Osteoblast (primary cell): ENCODE results near the gene SLFN5. TPM values are rescaled to one million over a fixed set of nuclear protein-coding genes. Genes with fewer than 3 reads are reported as not detected.

Experiments
- DNase-seq: peaks from one replicate; pipeline ENCODE4 v3.0.0; 2011; ENCODE audit warnings: low spot score, mixed read lengths; ENCODE audit not compliant: insufficient read length; ENCODE audit errors: missing footprints
- H2AFZ ChIP-seq: 2 replicates; pipeline ENCODE4 v1.6.0; 2011; ENCODE audit warnings: mild to moderate bottlenecking, low read length
- H3K27ac ChIP-seq: 2 replicates; pipeline ENCODE4 v1.5.1; 2011; ENCODE audit warnings: mild to moderate bottlenecking, low read depth, low read length, moderate library complexity
- H3K27me3 ChIP-seq: 2 replicates; pipeline ENCODE4 v1.6.0; 2012; ENCODE audit warnings: mild to moderate bottlenecking, control low read depth, inconsistent platforms, low read length, moderate library complexity; ENCODE audit not compliant: insufficient read depth
- H3K36me3 ChIP-seq: 2 replicates; pipeline ENCODE4 v1.5.1; 2011; ENCODE audit warnings: mild to moderate bottlenecking, low read length, control low read depth, moderate library complexity; ENCODE audit not compliant: insufficient read depth
- H3K4me1 ChIP-seq: 2 replicates; pipeline ENCODE4 v1.5.1; 2011; ENCODE audit warnings: mild to moderate bottlenecking, low read length, control low read depth, moderate library complexity; ENCODE audit not compliant: insufficient read depth
- H3K4me2 ChIP-seq: 2 replicates; pipeline ENCODE4 v1.6.0; 2011; ENCODE audit warnings: mild to moderate bottlenecking, low read length; ENCODE audit not compliant: insufficient read depth
- H3K4me3 ChIP-seq: fragments of 200-600 bp; sonication (generic); 3 replicates; pipeline ENCODE4 v1.5.1; 2012; ENCODE audit warnings: mild to moderate bottlenecking, low read length, inconsistent platforms; ENCODE audit not compliant: insufficient read depth
- H3K79me2 ChIP-seq: 2 replicates; pipeline ENCODE4 v1.6.0; 2012; ENCODE audit warnings: mild to moderate bottlenecking, low read length, control low read depth, inconsistent platforms; ENCODE audit not compliant: insufficient read depth
- H3K9me3 ChIP-seq: 2 replicates; pipeline ENCODE4 v1.5.1; 2011; ENCODE audit warnings: low read depth, low read length, control low read depth
- H4K20me1 ChIP-seq: 2 replicates; pipeline ENCODE4 v1.6.0; 2012; ENCODE audit warnings: mild to moderate bottlenecking, low read length, control low read depth; ENCODE audit not compliant: insufficient read depth
- total RNA-seq: library from RNA; depleted of rRNA; stranded (reverse); fragments of >200 nt; gene quantifications from 2 replicates; pipeline ENCODE4 v1.2.3, GENCODE V29; 2012
- TF ChIP-seq, protein P1 (sequence below): IDR thresholded peaks from 2 replicates; pipeline ENCODE4 v1.5.1; 2011; ENCODE audit warnings: mild to moderate bottlenecking, low read depth, low read length, moderate library complexity; ENCODE audit errors: extremely low read depth

Gene SLFN5
- total RNA-seq, 1 donor = 211 TPM

DNA sequence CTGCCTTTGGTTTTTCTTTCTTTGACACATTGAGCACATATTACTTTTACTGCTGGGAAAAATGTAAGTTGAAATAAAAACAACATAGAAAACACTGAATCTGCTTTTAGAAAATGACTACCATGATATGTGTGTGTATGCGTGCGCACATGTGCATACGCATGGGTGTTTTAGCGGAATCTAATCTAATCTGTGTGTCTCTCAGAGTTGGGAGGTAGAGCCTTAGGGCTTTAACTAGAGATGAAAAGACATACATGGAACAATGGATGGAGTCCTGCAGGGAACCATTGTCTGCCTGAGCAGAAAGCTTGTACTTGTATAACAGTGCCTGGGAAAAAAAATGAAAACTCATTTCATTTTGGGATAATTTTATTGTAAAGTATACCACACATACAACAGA is 12.4 kb downstream of the SLFN5 start:
- Histone ChIP-seq H3K4me3 (no peak overlapping the region), H3K4me2 (no peak overlapping the region), H3K27ac (no peak overlapping the region), H3K27me3 (no peaks in the 10 kb centered on the region), H3K79me2 (peaks cover 74% of the 10 kb centered on the region), H3K36me3 (peaks cover 20% of the 10 kb centered on the region), H3K4me1 (peaks cover 28% of the 10 kb centered on the region), H3K9me3 (no peaks in the 10 kb centered on the region), H2AFZ (no peak overlapping the region), H4K20me1 (peaks cover 49% of the 10 kb centered on the region)
- no peak for DNase-seq
- TF ChIP-seq, protein P1, sequence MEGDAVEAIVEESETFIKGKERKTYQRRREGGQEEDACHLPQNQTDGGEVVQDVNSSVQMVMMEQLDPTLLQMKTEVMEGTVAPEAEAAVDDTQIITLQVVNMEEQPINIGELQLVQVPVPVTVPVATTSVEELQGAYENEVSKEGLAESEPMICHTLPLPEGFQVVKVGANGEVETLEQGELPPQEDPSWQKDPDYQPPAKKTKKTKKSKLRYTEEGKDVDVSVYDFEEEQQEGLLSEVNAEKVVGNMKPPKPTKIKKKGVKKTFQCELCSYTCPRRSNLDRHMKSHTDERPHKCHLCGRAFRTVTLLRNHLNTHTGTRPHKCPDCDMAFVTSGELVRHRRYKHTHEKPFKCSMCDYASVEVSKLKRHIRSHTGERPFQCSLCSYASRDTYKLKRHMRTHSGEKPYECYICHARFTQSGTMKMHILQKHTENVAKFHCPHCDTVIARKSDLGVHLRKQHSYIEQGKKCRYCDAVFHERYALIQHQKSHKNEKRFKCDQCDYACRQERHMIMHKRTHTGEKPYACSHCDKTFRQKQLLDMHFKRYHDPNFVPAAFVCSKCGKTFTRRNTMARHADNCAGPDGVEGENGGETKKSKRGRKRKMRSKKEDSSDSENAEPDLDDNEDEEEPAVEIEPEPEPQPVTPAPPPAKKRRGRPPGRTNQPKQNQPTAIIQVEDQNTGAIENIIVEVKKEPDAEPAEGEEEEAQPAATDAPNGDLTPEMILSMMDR = no peak

DNA sequence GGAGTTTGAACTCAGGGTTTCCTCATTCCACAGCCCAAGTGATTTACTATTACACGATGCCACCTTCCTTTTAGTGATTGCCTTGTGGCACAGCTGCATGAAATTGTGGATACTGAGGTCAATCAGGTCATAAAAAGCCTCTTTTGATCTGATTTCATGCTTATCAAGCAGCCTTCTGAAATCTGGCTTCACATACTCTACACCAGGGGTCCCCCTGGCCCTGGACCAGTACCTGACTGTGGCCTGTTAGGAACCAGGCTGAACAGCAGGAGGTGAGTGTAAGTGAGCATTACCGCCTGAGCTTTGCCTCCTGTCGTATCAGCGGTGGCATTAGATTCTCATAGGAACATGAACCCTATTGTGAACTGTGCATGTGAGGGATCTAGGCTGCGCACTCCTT is 13.8 kb downstream of the SLFN5 start:
- TF ChIP-seq, protein P1 = no peak
- DNase-seq = no peak
- H3K36me3 ChIP-seq = peaks cover 31% of the 10 kb centered on the region
- no peak overlapping the region for H3K4me2 ChIP-seq
- peaks cover 51% of the 10 kb centered on the region for H4K20me1 ChIP-seq
- peaks cover 69% of the 10 kb centered on the region for H3K79me2 ChIP-seq
- no peak overlapping the region for H3K27ac ChIP-seq
- H2AFZ ChIP-seq = no peak overlapping the region
- H3K9me3 ChIP-seq = no peaks in the 10 kb centered on the region
- H3K4me3 ChIP-seq = no peak overlapping the region
- no peaks in the 10 kb centered on the region for H3K27me3 ChIP-seq
- peaks cover 28% of the 10 kb centered on the region for H3K4me1 ChIP-seq

DNA sequence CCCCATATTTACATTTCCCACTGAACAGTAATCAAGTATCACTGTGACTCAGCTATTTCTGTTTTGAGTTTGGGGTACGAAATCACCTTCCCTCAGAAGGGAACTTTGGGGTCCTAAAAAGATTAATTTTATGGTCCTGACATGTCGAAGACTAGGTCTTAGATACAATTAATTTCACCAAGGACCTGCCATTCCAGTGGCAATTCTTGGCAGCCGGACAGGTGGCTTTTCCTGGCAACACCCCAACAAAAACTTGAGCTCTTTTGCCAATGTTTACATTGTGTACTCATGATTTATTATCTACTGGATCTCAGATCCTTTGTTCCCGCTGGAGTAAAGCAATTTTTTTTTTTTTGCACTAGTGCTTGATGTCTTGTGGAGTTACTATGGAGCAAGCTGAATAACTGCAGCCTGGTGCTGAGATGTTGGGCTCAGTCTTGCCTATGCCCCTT is 14.4 kb downstream of the SLFN5 start:
- Histone ChIP-seq H3K9me3 (no peaks in the 10 kb centered on the region), H4K20me1 (peaks cover 51% of the 10 kb centered on the region), H3K4me1 (peaks cover 26% of the 10 kb centered on the region), H3K4me3 (no peak overlapping the region), H3K4me2 (peak overlapping the region; percentile 23), H3K27me3 (no peaks in the 10 kb centered on the region), H3K27ac (no peak overlapping the region), H3K36me3 (peaks cover 34% of the 10 kb centered on the region), H3K79me2 (peaks cover 63% of the 10 kb centered on the region), H2AFZ (no peak overlapping the region)
- peak; percentile 19 for DNase-seq
- TF ChIP-seq, protein P1 = no peak

DNA sequence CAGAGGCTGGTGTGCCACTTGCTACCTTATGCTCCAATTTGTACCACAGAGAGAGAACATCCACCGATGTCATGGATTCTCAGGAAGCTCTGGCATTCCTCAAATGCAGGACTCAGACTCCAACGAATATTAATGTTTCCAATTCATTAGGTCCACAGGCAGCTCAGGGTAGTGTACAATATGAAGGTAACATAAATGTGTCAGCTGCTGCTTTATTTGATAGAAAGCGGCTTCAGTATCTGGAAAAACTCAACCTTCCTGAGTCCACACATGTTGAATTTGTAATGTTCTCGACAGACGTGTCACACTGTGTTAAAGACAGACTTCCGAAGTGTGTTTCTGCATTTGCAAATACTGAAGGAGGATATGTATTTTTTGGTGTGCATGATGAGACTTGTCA is 16.1 kb downstream of the SLFN5 start:
- H3K4me3 ChIP-seq = no peak overlapping the region
- no peak overlapping the region for H3K4me2 ChIP-seq
- H2AFZ ChIP-seq = no peak overlapping the region
- TF ChIP-seq, protein P1 = no peak
- no peaks in the 10 kb centered on the region for H3K9me3 ChIP-seq
- H3K36me3 ChIP-seq = peaks cover 51% of the 10 kb centered on the region
- H3K4me1 ChIP-seq = peaks cover 14% of the 10 kb centered on the region
- no peaks in the 10 kb centered on the region for H3K27me3 ChIP-seq
- H4K20me1 ChIP-seq = peaks cover 44% of the 10 kb centered on the region
- H3K27ac ChIP-seq = no peak overlapping the region
- H3K79me2 ChIP-seq = peaks cover 50% of the 10 kb centered on the region
- no peak for DNase-seq
